BJ (cell line): Measurements from ENCODE around the gene TADA1. TPM values are rescaled to one million over a fixed set of nuclear protein-coding genes. Genes with fewer than 3 reads are reported as not detected.
"Not testable (repeated sequence)": the region's sequence is repeated elsewhere in the genome, so short reads cannot be mapped to it uniquely, and the experiment has no call there.

Experiments
- CTCF ChIA-PET: fragments of 350-600 bp; formaldehyde crosslinking; extraction: SDS; loops from one replicate; lab custom pipeline; 2021; ENCODE audit warnings: antibody characterized with exemption, inconsistent platforms; lab: Yijun Ruan, JAX
- POLR2A ChIA-PET: fragments of 300-600 bp; sonication (Branson Sonifier 250); formaldehyde crosslinking; extraction: SDS; loops from one replicate; lab custom pipeline; 2021; ENCODE audit warnings: antibody characterized with exemption; lab: Charles Lee
- DNase-seq: peaks from one replicate; pipeline ENCODE4 v3.0.0-alpha.2; 2011; ENCODE audit warnings: low read depth
- H3K27me3 ChIP-seq: 2 replicates; pipeline ENCODE4 v1.6.0; 2011; ENCODE audit warnings: low read length; ENCODE audit not compliant: control insufficient read depth, insufficient read depth
- H3K36me3 ChIP-seq: 2 replicates; pipeline ENCODE4 v1.5.1; 2011; ENCODE audit warnings: low read length; ENCODE audit not compliant: control insufficient read depth, insufficient read depth
- H3K4me3 ChIP-seq: 2 replicates; pipeline ENCODE4 v1.5.1; 2011; ENCODE audit warnings: low read depth, mild to moderate bottlenecking, control low read depth, low read length
- CTCF ChIP-seq: IDR thresholded peaks from 2 replicates; pipeline ENCODE4 v1.5.1; 2011; ENCODE audit warnings: low read depth, mild to moderate bottlenecking, control low read depth, inconsistent platforms, low read length, moderate library complexity; ENCODE audit not compliant: insufficient read depth
- polyA plus RNA-seq: library from polyadenylated mRNA; depleted of rRNA; stranded (reverse); fragments of >200 nt; gene quantifications from 2 replicates; pipeline ENCODE4 v1.2.3, GENCODE V29; 2011

The TADA1 gene
- polyA plus RNA-seq, 1 experiment: 6.6 TPM

- no peaks in the 10 kb centered on the region for H3K36me3 ChIP-seq
- DNase-seq: no peak
- ChIA-PET POLR2A (no interaction called here), CTCF (interaction anchor here (0.7 to 7.9 kb wide), 10 partner anchors 14 to 182 kb away, joined by 3 to 73 read pairs (median 4); no protein-coding TSS in a partner anchor)
- peaks cover 8% of the 10 kb centered on the region for H3K27me3 ChIP-seq
- TF ChIP-seq CTCF: peak; percentile 65
- no peak overlapping the region for H3K4me3 ChIP-seq
These were observed 8.1 kb upstream of the TADA1 start for GRCh38 chr1:166884040-166884642.

- POLR2A ChIA-PET: no interaction called here
- peaks cover 7% of the 10 kb centered on the region for H3K27me3 ChIP-seq
- no peak for DNase-seq
- H3K36me3 ChIP-seq: no peaks in the 10 kb centered on the region
- CTCF ChIA-PET: interaction anchor here (1.4 to 7.9 kb wide), 4 partner anchors 27 to 183 kb away, joined by 3 to 73 read pairs (median 13); no protein-coding TSS in a partner anchor
- H3K4me3 ChIP-seq: no peak overlapping the region
- TF ChIP-seq CTCF: no peak
These were observed 6.8 kb upstream of the TADA1 start for GRCh38 chr1:166882893-166883292.

- H3K27me3 ChIP-seq, H3K4me3 ChIP-seq, POLR2A ChIA-PET, H3K36me3 ChIP-seq, DNase-seq: not testable (repeated sequence)
- CTCF ChIA-PET: interaction anchor here (1.5 to 2.3 kb wide), 2 partner anchors 181 kb away, joined by 5 to 9 read pairs; no protein-coding TSS in a partner anchor
These were observed 2.3 kb upstream of the TADA1 start for GRCh38 chr1:166878173-166878917.

- TF ChIP-seq CTCF: no peak
- no peak for DNase-seq
- ChIA-PET POLR2A (interaction anchor here (1.6 kb wide), 1 partner anchor 38 kb away, joined by 7 read pairs; the partner anchor contains the start of gene POGK), CTCF (interaction anchor here (0.6 to 2.3 kb wide), 2 partner anchors 24 to 183 kb away, joined by 3 to 9 read pairs; no protein-coding TSS in a partner anchor)
- Histone ChIP-seq H3K27me3 (no peaks in the 10 kb centered on the region), H3K36me3 (no peaks in the 10 kb centered on the region), H3K4me3 (peak overlapping the region; percentile 71)
These were observed 425 bp upstream of the TADA1 start for GRCh38 chr1:166876540-166876838.

- CTCF ChIA-PET: no interaction called here
- no peaks in the 10 kb centered on the region for H3K36me3 ChIP-seq
- H3K4me3 ChIP-seq: peak overlapping the region; percentile 71
- no peak for DNase-seq
- TF ChIP-seq CTCF: no peak
- no peaks in the 10 kb centered on the region for H3K27me3 ChIP-seq
- POLR2A ChIA-PET: interaction anchor here (1.6 kb wide), 1 partner anchor 36 kb away, joined by 7 read pairs; the partner anchor contains the start of gene POGK
These were observed 746 bp downstream of the TADA1 start for GRCh38 chr1:166875302-166875733.
